ENCODE data around the gene NKX6-2.

DNA sequence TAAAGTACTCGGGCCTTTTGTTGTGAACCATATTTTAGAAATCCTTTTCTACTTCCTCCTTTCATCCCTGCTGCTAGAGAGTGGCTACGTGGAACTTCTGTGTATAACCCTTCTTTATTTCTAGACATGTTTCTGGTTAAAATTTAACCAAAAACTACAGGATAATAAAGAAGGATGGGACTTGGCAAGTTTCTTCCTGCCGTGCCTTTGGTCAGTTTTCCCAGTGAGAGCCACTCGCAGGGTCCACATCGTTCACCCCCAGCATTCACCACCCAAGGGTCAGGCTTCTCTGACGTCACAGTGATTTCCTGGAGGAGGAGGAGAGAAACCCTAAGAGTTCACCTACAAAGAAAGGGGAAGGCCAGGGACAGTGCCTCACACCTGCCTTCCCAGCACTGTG lies 45.4 kb downstream of the NKX6-2 start:
- TF ChIP-seq, protein P1, sequence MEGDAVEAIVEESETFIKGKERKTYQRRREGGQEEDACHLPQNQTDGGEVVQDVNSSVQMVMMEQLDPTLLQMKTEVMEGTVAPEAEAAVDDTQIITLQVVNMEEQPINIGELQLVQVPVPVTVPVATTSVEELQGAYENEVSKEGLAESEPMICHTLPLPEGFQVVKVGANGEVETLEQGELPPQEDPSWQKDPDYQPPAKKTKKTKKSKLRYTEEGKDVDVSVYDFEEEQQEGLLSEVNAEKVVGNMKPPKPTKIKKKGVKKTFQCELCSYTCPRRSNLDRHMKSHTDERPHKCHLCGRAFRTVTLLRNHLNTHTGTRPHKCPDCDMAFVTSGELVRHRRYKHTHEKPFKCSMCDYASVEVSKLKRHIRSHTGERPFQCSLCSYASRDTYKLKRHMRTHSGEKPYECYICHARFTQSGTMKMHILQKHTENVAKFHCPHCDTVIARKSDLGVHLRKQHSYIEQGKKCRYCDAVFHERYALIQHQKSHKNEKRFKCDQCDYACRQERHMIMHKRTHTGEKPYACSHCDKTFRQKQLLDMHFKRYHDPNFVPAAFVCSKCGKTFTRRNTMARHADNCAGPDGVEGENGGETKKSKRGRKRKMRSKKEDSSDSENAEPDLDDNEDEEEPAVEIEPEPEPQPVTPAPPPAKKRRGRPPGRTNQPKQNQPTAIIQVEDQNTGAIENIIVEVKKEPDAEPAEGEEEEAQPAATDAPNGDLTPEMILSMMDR (IDR thresholded peaks at IDR 0.05): no peak
- TF ChIP-seq POLR2A (IDR thresholded peaks at IDR 0.05) (no peak), POLR2AphosphoS5 (IDR thresholded peaks at IDR 0.05) (no peak)
